ENCODE data around the gene SLC44A3. TPM values are rescaled to one million over a fixed set of nuclear protein-coding genes. Genes with fewer than 3 reads are reported as not detected.

Gene SLC44A3
- total RNA-seq, 2 experiments from 2014 or later = 0.27 to 0.36 TPM

DNA sequence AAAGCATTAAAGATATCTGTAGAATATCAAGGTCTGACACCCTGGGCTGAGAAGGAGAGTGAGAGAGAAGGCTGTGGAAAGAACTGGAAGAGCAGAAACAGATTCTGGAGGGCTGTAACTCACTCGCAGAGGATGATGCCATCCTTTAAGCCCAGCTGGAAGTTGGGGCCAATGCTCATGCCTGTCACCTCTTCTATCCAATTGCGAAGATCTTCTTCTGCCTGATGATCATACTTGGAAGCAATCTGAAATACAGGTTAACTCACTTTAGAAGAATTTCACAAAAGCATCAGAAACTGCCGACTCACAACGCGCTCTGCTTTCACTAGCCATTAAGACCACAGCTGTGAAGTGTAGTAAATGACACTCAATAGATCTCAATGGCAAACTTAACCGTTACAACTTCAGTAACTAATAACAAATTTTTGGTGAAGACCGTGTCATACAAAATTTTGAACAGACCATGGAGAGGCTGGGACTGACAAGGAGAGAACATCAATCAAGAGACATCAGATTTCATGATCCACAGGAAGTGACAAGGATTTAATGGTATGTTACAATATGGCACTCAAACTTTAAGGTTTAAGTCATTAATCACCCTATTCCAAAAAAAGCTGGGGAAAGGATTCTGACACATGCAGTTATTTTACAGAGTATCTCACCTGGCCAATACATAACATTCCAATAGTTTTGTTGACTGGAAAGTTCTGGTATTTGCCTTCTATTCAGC, 83.3 kb downstream of the SLC44A3 start:
- CTCF ChIA-PET = no interaction called here

GRCh38 chr1:94905207-94905606, 85.0 kb downstream of the SLC44A3 start:
- Mint-ChIP-seq H3K9me3 (no peaks in the 10 kb centered on the region), H3K36me3 (ENCODE audit: low read depth) (no peaks in the 10 kb centered on the region), H3K27ac (no peak overlapping the region), H3K4me3 (no peak overlapping the region), H3K27me3 (peaks cover 10% of the 10 kb centered on the region), H3K4me1 (ENCODE audit: low read depth) (no peaks in the 10 kb centered on the region)
- ChIA-PET CTCF (no interaction called here), POLR2A (no interaction called here)
- intact Hi-C loops (cut with DNase I, micrococcal nuclease) = no loop called here
- Histone ChIP-seq H3K27ac (ENCODE audit: low read depth in 1 of 2, low read length in 2 of 2) (no peak overlapping the region), H3K9me3 (ENCODE audit: control insufficient read depth in 1 of 2, insufficient read depth in 1 of 2, low read length in 2 of 2) (no peaks in the 10 kb centered on the region), H3K36me3 (ENCODE audit: insufficient read depth, low read length) (no peaks in the 10 kb centered on the region), H3K27me3 (ENCODE audit: control insufficient read depth in 1 of 2, insufficient read depth in 2 of 2, low read length in 2 of 2) (no peaks in the 10 kb centered on the region), H3K4me3 (ENCODE audit: low read length) (no peak overlapping the region), H3K4me1 (ENCODE audit: insufficient read depth, low read length) (no peaks in the 10 kb centered on the region)
- ATAC-seq (ENCODE audit: poor library complexity) (no peak), DNase-seq (no peak)
- TF ChIP-seq CTCF (IDR thresholded peaks at IDR 0.05) = no peak

More for the DNA sequence above, 83.3 kb downstream of the SLC44A3 start:
- no peaks in the 10 kb centered on the region for H3K27me3 ChIP-seq (ENCODE audit: control insufficient read depth in 1 of 2, insufficient read depth in 2 of 2, low read length in 2 of 2)
- H3K4me1 Mint-ChIP-seq (ENCODE audit: low read depth) = no peaks in the 10 kb centered on the region
- no peak overlapping the region for H3K27ac ChIP-seq (ENCODE audit: low read depth in 1 of 2, low read length in 2 of 2)
- H3K36me3 Mint-ChIP-seq (ENCODE audit: low read depth) = no peaks in the 10 kb centered on the region
- no peak for TF ChIP-seq CTCF (IDR thresholded peaks at IDR 0.05)
- no peak overlapping the region for H3K4me3 Mint-ChIP-seq
- no peak overlapping the region for H3K4me3 ChIP-seq (ENCODE audit: low read length)
- H3K9me3 ChIP-seq (ENCODE audit: control insufficient read depth in 1 of 2, insufficient read depth in 1 of 2, low read length in 2 of 2) = no peaks in the 10 kb centered on the region
- DNase-seq (no peak), ATAC-seq (ENCODE audit: poor library complexity) (no peak)
- no peaks in the 10 kb centered on the region for H3K4me1 ChIP-seq (ENCODE audit: insufficient read depth, low read length)
- H3K27me3 Mint-ChIP-seq = no peaks in the 10 kb centered on the region
- H3K36me3 ChIP-seq (ENCODE audit: insufficient read depth, low read length) = no peaks in the 10 kb centered on the region
- POLR2A ChIA-PET = no interaction called here
- H3K27ac Mint-ChIP-seq = no peak overlapping the region
- H3K9me3 Mint-ChIP-seq = no peaks in the 10 kb centered on the region
- intact Hi-C loops (cut with DNase I, micrococcal nuclease) = no loop called here

- ChIA-PET POLR2A (no interaction called here), CTCF (interaction anchor here (0.6 kb wide), 1 partner anchor 226 kb away, joined by 3 read pairs; no protein-coding TSS in a partner anchor)
- Histone ChIP-seq H3K4me1 (ENCODE audit: insufficient read depth, low read length) (no peaks in the 10 kb centered on the region), H3K9me3 (ENCODE audit: control insufficient read depth in 1 of 2, insufficient read depth in 1 of 2, low read length in 2 of 2) (no peaks in the 10 kb centered on the region), H3K27ac (ENCODE audit: low read depth in 1 of 2, low read length in 2 of 2) (no peak overlapping the region), H3K27me3 (ENCODE audit: control insufficient read depth in 1 of 2, insufficient read depth in 2 of 2, low read length in 2 of 2) (no peaks in the 10 kb centered on the region), H3K4me3 (ENCODE audit: low read length) (no peak overlapping the region), H3K36me3 (ENCODE audit: insufficient read depth, low read length) (no peaks in the 10 kb centered on the region)
- Mint-ChIP-seq H3K4me3 (no peak overlapping the region), H3K36me3 (ENCODE audit: low read depth) (no peaks in the 10 kb centered on the region), H3K27ac (no peak overlapping the region), H3K4me1 (ENCODE audit: low read depth) (no peaks in the 10 kb centered on the region), H3K9me3 (no peaks in the 10 kb centered on the region), H3K27me3 (peaks cover 14% of the 10 kb centered on the region)
- DNase-seq (no peak), ATAC-seq (ENCODE audit: poor library complexity) (no peak)
- no peak for TF ChIP-seq CTCF (IDR thresholded peaks at IDR 0.05)
- intact Hi-C loops (cut with DNase I, micrococcal nuclease) = no loop called here
Observed at GRCh38 chr1:94906382-94906781, 86.2 kb downstream of the SLC44A3 start.
